Measurements from ENCODE around the gene MOB3A. TPM values are rescaled to one million over a fixed set of nuclear protein-coding genes. Genes with fewer than 3 reads are reported as not detected.

Gene MOB3A
- total and polyA plus RNA-seq, 9 of the 15 experiments (the other 6 are each of a cell fraction or from before 2014, with no cell fraction given): 1.1 to 24.1 (median 6.0) TPM

- peaks cover 3% of the 10 kb centered on the region; the same call in 1 of the 2 replicates for H4K20me1 ChIP-seq (replicated peaks; ENCODE audit: control insufficient read depth, insufficient read depth, low read length)
- H3K9ac ChIP-seq (ENCODE audit: insufficient read depth in 1 of 2, low read depth in 2 of 2, low read length in 2 of 2): no peak overlapping the region
- ChIA-PET POLR2A (interaction anchor here (0.8 kb wide), 1 partner anchor 59 kb away, joined by 3 read pairs; no protein-coding TSS in a partner anchor), CTCF (ENCODE audit: low intra/inter-chr PET ratio) (no interaction called here)
- no TSS peak for BruUV-seq (replicated peaks)
- peaks cover 0 to 13% of the 10 kb centered on the region in 2 experiments; a peak in 1 of 5 replicates for H3K4me1 ChIP-seq (replicated peaks in 1 of 2; ENCODE audit: control insufficient read depth in 2 of 2, insufficient read depth in 2 of 2, low read length in 2 of 2)
- no peak overlapping the region for H3K27ac ChIP-seq (ENCODE audit: extremely low read depth, low read depth, low read length)
- ATAC-seq (no peak), DNase-seq (ENCODE audit: extremely low read depth in 1 of 4, low spot score in 3 of 4) (no peak), FAIRE-seq (no peak)
- peaks cover 7% of the 10 kb centered on the region; the same call in 1 of the 3 replicates for H3K79me2 ChIP-seq (ENCODE audit: control insufficient read depth, insufficient read depth, low read length)
- intact Hi-C loops (cut with micrococcal nuclease) (no loop called here), in situ Hi-C loops (cut with MboI) (no loop called here)
- H3K9me3 ChIP-seq (replicated peaks; ENCODE audit: control insufficient read depth, insufficient read depth, low read depth, low read length): peaks cover 3% of the 10 kb centered on the region
- H2AFZ ChIP-seq (ENCODE audit: low read depth, low read length): no peak overlapping the region
- peaks cover 90% of the 10 kb centered on the region for H3K36me3 ChIP-seq (ENCODE audit: control insufficient read depth, insufficient read depth, low read length)
- no peaks in the 10 kb centered on the region; a peak in 1 of 5 replicates for H3K27me3 ChIP-seq (ENCODE audit: control insufficient read depth in 2 of 2, insufficient read depth in 2 of 2, low read length in 2 of 2)
- H3K4me2 ChIP-seq (ENCODE audit: insufficient read depth, low read length): no peak overlapping the region
- TF ChIP-seq NR4A1 (CRISPR knock-in tag; IDR thresholded peaks at IDR 0.05) (no peak), NR4A1 (tag; IDR thresholded peaks at IDR 0.05) (no peak), SOX6 (IDR thresholded peaks at IDR 0.05) (no peak), CBX1 (IDR thresholded peaks at IDR 0.05; ENCODE audit: low read depth) (no peak), ELF2 (CRISPR knock-in tag; IDR thresholded peaks at IDR 0.05) (no peak)
- TF ChIP-seq, protein P1, sequence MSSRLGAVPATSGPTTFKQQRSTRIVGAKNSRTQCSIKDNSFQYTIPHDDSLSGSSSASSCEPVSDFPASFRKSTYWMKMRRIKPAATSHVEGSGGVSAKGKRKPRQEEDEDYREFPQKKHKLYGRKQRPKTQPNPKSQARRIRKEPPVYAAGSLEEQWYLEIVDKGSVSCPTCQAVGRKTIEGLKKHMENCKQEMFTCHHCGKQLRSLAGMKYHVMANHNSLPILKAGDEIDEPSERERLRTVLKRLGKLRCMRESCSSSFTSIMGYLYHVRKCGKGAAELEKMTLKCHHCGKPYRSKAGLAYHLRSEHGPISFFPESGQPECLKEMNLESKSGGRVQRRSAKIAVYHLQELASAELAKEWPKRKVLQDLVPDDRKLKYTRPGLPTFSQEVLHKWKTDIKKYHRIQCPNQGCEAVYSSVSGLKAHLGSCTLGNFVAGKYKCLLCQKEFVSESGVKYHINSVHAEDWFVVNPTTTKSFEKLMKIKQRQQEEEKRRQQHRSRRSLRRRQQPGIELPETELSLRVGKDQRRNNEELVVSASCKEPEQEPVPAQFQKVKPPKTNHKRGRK (tag; IDR thresholded peaks at IDR 0.05): no peak
- 94% methylated on average over 22 of the region's 23 CpGs for WGBS (ENCODE audit: insufficient coverage, low coverage, missing lambda C conversion rate)
- no peak overlapping the region for H3K4me3 ChIP-seq
- H3K9me1 ChIP-seq (ENCODE audit: control insufficient read depth, insufficient read depth, low read length): no peaks in the 10 kb centered on the region
Observed at GRCh38 chr19:2108251-2109016, 12.3 kb upstream of the MOB3A start.

Data from K562 (cell line).